ENCODE measurements around the gene GGTLC3.
"Not testable (repeated sequence)": the region's sequence is repeated elsewhere in the genome, so short reads cannot be mapped to it uniquely, and the experiment has no call there.

Gene GGTLC3

GRCh38 chr22:18513454-18513853 lies 4.5 kb downstream of the GGTLC3 start:
- DNase-seq (ENCODE audit: low read depth): not testable (repeated sequence)

DNA sequence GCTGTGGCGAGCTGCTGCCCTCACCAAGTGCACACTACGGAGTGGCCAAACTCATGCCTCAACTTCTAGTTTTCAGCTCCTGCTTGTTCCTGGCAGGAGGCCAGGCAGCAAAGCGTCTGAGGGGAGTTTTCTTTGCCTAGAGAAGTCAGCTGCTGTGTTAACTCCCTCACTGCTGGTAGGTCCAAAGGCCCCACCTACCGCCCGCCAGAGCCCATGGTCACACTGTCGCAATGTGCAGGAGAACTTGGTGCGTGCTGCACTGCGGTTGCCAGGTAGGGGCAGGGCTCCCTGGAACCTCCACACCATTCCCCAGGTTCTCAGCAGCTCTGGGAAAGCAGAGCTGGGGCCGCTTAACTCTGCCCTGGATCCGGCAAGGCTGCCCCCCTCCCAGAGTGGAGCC lies 5.6 kb downstream of the GGTLC3 start:
- not testable (repeated sequence) for DNase-seq (ENCODE audit: low read depth)

DNA sequence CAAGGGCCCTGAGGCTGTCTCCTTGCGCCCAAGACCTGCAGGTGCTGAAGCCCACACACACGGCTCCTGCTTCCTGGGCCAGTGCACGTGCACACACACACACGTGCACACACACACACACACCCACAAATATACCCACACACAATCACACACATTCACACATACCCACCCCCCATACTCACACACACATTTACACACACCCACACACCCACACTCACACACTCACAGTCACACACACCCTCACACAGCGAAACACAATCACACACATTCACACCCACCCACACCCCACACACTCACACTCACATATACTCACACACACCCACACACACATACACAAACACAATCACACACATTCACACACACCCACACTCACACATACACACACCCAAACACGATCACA lies 6.6 kb downstream of the GGTLC3 start:
- not testable (repeated sequence) for DNase-seq (ENCODE audit: low read depth)

- DNase-seq (ENCODE audit: low read depth): not testable (repeated sequence)
Observed at GRCh38 chr22:18496227-18496626, 21.7 kb downstream of the GGTLC3 start.

Measured in non-pigmented ciliary epithelial cell (primary cell).